ENCODE data around the gene GRIA1.

The GRIA1 gene

GRCh38 chr5:153690236-153690635 lies 199.8 kb downstream of the GRIA1 start:
- Histone ChIP-seq H3K79me2 (ENCODE audit: insufficient read depth, low read length) (no peaks in the 10 kb centered on the region), H3K4me1 (ENCODE audit: insufficient read depth, low read length, poor library complexity, severe bottlenecking) (no peaks in the 10 kb centered on the region), H3K4me3 (ENCODE audit: low read length, poor library complexity, severe bottlenecking) (no peak overlapping the region), H3K4me2 (ENCODE audit: low read depth, low read length, poor library complexity, severe bottlenecking) (no peak overlapping the region), H2AFZ (ENCODE audit: low read length) (no peak overlapping the region), H3K27me3 (ENCODE audit: insufficient read depth, low read length, poor library complexity, severe bottlenecking) (no peaks in the 10 kb centered on the region), H3K9me2 (replicated peaks; ENCODE audit: low read depth, low read length) (no peaks in the 10 kb centered on the region), H3F3A (ENCODE audit: low read depth) (no peaks in the 10 kb centered on the region), H4K20me1 (ENCODE audit: insufficient read depth, low read length, poor library complexity, severe bottlenecking) (no peaks in the 10 kb centered on the region), H3K9me3 (ENCODE audit: insufficient read depth, low read depth, low read length) (no peaks in the 10 kb centered on the region), H3K9ac (ENCODE audit: low read depth, low read length, poor library complexity, severe bottlenecking) (no peak overlapping the region), H3K36me3 (ENCODE audit: insufficient read depth, low read length) (no peaks in the 10 kb centered on the region)
- TF ChIP-seq, protein P1, sequence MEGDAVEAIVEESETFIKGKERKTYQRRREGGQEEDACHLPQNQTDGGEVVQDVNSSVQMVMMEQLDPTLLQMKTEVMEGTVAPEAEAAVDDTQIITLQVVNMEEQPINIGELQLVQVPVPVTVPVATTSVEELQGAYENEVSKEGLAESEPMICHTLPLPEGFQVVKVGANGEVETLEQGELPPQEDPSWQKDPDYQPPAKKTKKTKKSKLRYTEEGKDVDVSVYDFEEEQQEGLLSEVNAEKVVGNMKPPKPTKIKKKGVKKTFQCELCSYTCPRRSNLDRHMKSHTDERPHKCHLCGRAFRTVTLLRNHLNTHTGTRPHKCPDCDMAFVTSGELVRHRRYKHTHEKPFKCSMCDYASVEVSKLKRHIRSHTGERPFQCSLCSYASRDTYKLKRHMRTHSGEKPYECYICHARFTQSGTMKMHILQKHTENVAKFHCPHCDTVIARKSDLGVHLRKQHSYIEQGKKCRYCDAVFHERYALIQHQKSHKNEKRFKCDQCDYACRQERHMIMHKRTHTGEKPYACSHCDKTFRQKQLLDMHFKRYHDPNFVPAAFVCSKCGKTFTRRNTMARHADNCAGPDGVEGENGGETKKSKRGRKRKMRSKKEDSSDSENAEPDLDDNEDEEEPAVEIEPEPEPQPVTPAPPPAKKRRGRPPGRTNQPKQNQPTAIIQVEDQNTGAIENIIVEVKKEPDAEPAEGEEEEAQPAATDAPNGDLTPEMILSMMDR (conservative IDR thresholded peaks at IDR 0.05; ENCODE audit: low read length), result no peak
- no peak for TF ChIP-seq EZH2phosphoT487 (IDR thresholded peaks at IDR 0.05; ENCODE audit: borderline replicate concordance)

DNA sequence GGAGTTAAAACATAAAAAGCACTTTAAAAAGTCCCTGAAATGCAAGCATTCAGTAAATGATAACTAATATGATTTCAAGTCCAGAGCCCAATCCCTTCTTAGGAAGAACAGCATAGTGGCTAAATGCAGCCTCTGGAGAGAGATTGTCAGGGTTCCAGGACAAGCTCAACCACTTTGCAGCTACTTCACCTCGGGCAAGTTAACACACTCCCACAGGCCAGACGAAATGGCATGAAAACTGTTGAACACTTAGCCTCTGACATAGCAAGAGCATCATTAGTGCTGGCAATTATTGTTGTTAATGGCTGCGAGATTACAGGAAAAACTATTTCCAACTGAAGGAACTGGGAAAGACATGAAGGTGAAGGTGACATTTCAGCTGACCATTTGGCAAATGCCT lies 205.8 kb downstream of the GRIA1 start:
- Histone ChIP-seq H3K79me2 (ENCODE audit: insufficient read depth, low read length) (no peaks in the 10 kb centered on the region), H2AFZ (ENCODE audit: low read length) (no peak overlapping the region), H3K9ac (ENCODE audit: low read depth, low read length, poor library complexity, severe bottlenecking) (no peak overlapping the region), H3K27me3 (ENCODE audit: insufficient read depth, low read length, poor library complexity, severe bottlenecking) (no peaks in the 10 kb centered on the region), H3F3A (ENCODE audit: low read depth) (no peaks in the 10 kb centered on the region), H3K4me1 (ENCODE audit: insufficient read depth, low read length, poor library complexity, severe bottlenecking) (no peaks in the 10 kb centered on the region), H4K20me1 (ENCODE audit: insufficient read depth, low read length, poor library complexity, severe bottlenecking) (no peaks in the 10 kb centered on the region), H3K9me3 (ENCODE audit: insufficient read depth, low read depth, low read length) (no peaks in the 10 kb centered on the region), H3K4me3 (ENCODE audit: low read length, poor library complexity, severe bottlenecking) (no peak overlapping the region), H3K9me2 (replicated peaks; ENCODE audit: low read depth, low read length) (no peaks in the 10 kb centered on the region), H3K36me3 (ENCODE audit: insufficient read depth, low read length) (no peaks in the 10 kb centered on the region), H3K4me2 (ENCODE audit: low read depth, low read length, poor library complexity, severe bottlenecking) (no peak overlapping the region)
- TF ChIP-seq, protein P1 (conservative IDR thresholded peaks at IDR 0.05; ENCODE audit: low read length), result no peak
- TF ChIP-seq EZH2phosphoT487 (IDR thresholded peaks at IDR 0.05; ENCODE audit: borderline replicate concordance), result no peak

- no peaks in the 10 kb centered on the region for H3K36me3 ChIP-seq (ENCODE audit: insufficient read depth, low read length)
- H3K9me2 ChIP-seq (replicated peaks; ENCODE audit: low read depth, low read length), result no peaks in the 10 kb centered on the region
- H3K27me3 ChIP-seq (ENCODE audit: insufficient read depth, low read length, poor library complexity, severe bottlenecking), result no peaks in the 10 kb centered on the region
- no peaks in the 10 kb centered on the region for H3K9me3 ChIP-seq (ENCODE audit: insufficient read depth, low read depth, low read length)
- H3K4me3 ChIP-seq (ENCODE audit: low read length, poor library complexity, severe bottlenecking), result no peak overlapping the region
- H3K9ac ChIP-seq (ENCODE audit: low read depth, low read length, poor library complexity, severe bottlenecking), result no peak overlapping the region
- TF ChIP-seq, protein P1 (conservative IDR thresholded peaks at IDR 0.05; ENCODE audit: low read length), result no peak
- TF ChIP-seq EZH2phosphoT487 (IDR thresholded peaks at IDR 0.05; ENCODE audit: borderline replicate concordance), result no peak
- H3F3A ChIP-seq (ENCODE audit: low read depth), result no peaks in the 10 kb centered on the region
- H3K79me2 ChIP-seq (ENCODE audit: insufficient read depth, low read length), result no peaks in the 10 kb centered on the region
- no peaks in the 10 kb centered on the region for H3K4me1 ChIP-seq (ENCODE audit: insufficient read depth, low read length, poor library complexity, severe bottlenecking)
- no peak overlapping the region for H3K4me2 ChIP-seq (ENCODE audit: low read depth, low read length, poor library complexity, severe bottlenecking)
- H2AFZ ChIP-seq (ENCODE audit: low read length), result no peak overlapping the region
- H4K20me1 ChIP-seq (ENCODE audit: insufficient read depth, low read length, poor library complexity, severe bottlenecking), result no peaks in the 10 kb centered on the region
Measured at GRCh38 chr5:153699035-153699434, 208.6 kb downstream of the GRIA1 start.

All from Loucy (cell line).